CD4-positive, alpha-beta T cell treated with Interleukin-4 for 4 hours (primary cell): ENCODE measurements around the gene ATP5PD.

Experiments used
- DNase-seq: peaks from one replicate; pipeline ENCODE4 v3.0.0-alpha.2; 2020

The ATP5PD gene

GRCh38 chr17:75046407-75047289 is at the start of gene ATP5PD, which contains the start of gene KCTD2:
ATP5PD (minus strand) TSS chr17:75046969; CDS start chr17:75042650, 4,319 bp downstream.
KCTD2 (plus strand) TSS chr17:75047225; CDS start chr17:75047251, 26 bp downstream.
- peak; percentile 96 for DNase-seq

DNA sequence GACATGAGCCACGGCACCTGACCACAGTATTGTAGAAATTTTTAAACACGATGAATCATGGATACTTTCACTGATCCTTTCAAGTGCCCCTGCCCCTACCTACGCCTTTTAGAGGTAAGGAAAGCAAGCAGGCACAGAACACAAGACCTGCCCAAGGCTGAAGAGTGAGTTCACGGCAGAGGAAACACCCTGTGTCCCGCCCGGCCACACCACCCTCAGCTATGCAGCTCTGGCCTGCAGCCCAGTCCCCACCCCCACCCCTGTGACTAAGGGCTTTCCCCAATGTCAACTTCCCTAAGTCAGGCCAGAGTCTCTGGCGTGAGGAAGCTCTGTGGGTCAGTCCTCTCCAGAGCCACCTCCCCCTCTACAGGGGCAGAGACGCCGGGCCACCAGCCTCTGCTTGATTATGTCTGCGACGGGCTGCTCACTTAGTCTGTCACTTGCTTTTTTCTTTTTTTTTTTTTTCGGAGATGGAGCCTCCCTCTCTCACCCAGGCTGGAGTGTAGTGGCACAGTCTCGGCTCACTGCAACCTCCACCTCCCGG is 49.4 kb upstream of the ATP5PD start:
- no peak for DNase-seq

- DNase-seq = no peak
These were observed 48.2 kb upstream of the ATP5PD start for GRCh38 chr17:75094871-75095399.

DNA sequence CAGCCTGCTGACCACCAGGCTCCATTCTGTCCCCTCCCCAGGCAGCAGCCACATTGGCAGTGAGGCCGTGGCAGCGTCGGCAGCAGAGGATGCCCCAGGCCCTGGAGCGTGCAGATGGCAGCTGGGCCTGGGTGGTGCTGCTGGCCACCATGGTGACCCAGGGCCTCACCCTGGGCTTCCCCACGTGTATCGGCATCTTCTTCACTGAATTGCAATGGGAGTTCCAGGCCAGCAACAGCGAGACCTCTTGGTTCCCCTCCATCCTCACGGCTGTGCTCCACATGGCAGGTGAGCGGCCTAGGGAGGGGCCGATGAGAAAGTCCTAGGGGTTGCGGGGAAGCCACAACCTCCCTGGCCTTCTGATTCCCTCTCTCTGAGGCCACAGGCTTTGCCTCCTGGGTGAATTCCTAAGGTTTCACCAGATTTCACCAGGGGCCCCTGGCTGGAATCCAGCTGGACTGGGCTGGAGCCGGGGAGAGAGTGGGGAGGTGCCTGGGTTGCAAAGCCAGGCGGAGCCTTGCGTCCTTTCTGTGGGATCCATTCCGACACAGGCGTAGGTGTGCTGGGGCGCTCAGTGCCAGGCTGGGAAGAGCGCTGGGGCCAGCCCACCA is 46.9 kb upstream of the ATP5PD start:
- DNase-seq = no peak

GRCh38 chr17:75091855-75092327 is 45.1 kb upstream of the ATP5PD start:
- no peak for DNase-seq

GRCh38 chr17:75090871-75091854 is 44.4 kb upstream of the ATP5PD start:
- DNase-seq = no peak

DNA sequence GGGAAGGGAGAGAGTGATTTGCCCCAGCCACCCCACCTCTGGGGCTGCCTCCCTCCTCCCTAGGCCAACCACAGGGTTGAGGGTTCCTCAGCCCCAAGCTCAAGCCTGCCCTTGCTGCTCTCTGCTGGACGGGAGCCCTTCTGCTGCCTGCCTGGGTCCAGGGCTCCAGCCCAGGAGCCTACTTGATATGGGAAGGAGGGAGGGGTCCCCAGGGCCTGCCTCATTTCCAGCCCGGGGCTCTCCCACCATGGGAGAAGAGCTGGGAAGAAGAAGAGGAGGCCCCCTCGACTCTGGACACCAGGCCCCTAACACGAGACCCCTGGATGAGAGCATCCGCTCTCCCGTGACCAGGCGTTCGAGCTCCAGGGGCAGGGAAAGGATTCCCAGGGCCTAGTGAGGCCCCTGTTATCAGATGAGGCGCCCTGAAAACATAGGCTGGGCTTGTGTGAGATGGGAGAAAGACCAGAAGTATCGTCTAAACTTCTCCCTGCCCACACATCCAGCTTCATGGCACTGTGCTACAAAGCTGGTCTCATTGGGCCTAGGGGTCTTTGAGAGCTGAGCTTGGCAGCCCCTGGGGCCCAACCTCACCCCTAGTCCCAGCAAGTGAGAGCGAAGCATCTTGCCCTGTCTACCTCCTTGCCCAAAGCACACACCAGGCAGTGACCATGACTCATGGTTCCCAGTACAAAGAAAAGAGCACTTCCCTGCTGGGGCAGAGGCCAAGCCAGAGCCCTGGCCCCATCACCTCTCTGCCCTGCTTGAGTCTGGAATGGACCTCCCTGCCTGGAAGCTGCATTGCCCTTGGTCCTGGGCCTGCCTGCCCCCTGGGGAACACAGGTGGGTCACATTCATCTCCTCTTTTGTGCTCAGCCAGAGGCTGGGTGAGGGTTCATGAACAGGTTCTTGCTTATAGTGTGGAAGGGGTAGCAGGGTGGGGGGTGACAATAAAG is 42.0 kb upstream of the ATP5PD start:
- no peak for DNase-seq

- DNase-seq = peak; percentile 33
These were observed 41.0 kb upstream of the ATP5PD start, which contains the start of gene SLC16A5 for GRCh38 chr17:75087558-75088453. SLC16A5 (plus strand) TSS chr17:75087954; CDS start chr17:75093637, 5,683 bp downstream.

GRCh38 chr17:75087182-75087557 is 40.4 kb upstream of the ATP5PD start:
- no peak for DNase-seq

DNA sequence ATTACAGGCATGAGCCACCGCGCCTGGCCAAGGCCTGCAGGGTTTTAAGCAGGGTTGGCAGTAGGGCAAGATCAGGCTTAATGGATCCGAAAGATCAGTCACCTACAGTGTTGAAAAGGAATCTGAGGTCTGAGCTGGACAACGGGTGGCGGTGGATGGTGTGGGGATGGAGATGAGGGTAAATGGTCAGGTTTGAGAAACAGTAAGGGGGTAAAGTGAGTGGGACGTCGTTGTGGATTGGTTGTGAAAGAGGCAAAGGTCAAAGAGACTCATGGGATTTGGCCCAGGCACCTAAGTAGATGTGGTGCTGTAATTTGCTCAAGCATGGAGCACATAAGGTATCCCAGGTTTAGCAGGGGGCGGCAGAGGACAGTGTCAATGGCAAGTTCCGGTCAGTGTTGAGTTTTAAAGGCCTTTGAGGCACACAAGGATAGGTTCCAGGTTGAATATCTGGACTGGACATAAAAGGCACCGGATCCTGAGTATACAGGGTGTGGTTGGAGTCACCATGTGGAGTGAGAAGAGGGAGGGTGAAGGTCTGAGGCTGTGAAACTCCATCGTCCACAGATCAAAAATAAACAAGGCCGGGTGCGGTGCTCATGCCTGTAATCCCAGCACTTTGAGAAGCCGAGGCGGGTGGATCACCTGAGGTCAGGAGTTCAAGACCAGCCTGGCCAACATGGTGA is 39.9 kb upstream of the ATP5PD start:
- no peak for DNase-seq

- DNase-seq = no peak
These were observed 37.4 kb upstream of the ATP5PD start for GRCh38 chr17:75084039-75084660.

GRCh38 chr17:75082683-75083082 is 35.9 kb upstream of the ATP5PD start:
- no peak for DNase-seq

DNA sequence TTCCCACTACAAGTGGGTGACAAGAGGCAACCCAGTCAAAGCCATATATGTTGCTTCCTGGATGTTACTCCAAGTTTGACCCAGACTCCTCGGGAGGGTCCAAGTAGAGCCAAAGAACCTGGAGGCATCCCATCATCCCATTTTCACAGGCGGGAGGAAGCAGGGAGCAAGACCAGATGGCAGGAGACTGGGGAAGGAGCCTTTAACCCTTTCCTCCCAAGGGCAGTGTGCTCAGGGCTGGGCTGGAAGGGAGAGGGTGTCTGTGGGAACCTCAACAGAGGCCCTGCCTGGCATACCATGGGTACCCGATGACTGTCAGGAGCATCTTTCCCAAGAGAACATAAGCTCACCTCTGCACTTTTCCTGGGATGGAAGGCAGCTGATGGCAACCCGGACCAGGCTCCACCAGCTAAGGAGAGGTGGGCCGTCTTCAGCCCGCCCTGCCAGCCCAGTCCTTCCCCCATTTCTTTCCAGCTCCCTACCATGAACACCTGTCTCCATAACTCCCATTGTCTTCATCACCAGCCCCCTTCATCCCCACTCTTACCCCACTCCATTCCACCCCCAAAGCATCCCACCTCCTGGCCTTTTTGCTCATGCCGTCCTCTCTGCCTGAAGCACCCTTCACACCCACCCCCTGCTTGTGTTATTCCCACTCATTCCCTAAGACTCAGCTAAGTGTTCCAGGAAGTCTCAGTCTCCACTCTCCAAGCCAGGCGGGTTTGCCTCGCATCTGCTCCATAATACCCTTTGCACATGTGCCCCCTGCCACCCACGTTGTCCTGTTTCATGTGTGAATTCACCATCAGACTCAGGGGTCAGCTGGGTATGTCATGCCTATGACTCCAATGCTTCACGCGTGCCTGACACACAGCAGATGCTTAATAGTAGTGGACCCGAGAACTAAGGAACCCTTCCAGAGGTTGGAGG is 35.1 kb upstream of the ATP5PD start:
- DNase-seq = no peak

DNA sequence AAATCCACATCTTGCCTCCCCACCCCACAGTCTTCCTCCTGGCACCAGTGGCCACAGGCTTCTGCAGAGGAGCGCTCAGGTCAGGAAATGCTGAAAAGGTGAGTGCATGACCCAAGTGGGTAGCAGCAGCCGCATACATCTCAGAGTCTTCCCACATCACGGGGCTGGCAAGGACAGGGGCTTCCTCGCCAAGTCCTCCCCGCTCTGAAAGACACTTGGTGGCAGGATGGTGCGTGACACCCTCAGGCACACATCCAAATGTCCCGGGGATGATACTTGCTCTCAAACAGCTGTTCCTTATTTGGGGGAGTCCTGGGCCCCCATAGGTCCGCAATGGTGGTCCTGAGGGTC is 32.2 kb upstream of the ATP5PD start:
- no peak for DNase-seq

DNA sequence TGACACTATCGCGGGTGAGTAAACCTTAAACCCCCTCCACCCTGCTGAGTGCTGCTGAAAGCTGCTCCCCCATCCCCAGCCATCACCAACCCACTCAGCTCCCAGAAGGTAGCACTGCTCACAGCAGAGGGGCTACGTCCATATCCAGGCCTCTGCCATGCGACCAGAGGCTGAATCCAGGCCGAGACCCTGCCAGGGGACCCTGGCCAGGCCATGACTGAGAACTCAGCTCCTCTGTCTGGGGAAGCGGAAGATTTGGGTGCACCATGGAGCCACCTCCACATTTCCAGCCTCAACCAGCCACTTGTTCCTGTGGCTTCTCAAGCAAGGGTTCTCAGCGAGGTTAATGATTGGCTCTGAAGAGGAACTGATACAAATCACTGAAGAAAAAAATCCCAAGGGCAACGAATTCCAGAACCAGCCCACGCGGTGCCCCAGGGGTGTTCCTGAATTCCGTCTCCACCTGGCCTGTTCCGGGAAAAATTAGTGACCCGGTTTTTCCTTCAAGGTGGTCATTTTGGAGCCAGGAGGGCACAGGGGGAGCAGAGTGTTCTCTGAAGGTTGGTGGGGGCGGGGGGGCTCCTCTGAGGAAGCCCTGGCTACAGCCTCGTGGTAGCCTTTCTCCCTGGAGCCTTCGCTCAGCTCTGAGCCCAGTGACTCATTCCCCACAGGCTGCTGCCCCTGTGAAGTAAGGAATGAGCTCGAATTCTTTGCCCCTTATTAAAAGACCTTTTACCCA is 31.7 kb upstream of the ATP5PD start:
- no peak for DNase-seq

GRCh38 chr17:75077496-75078283 is 30.9 kb upstream of the ATP5PD start:
- DNase-seq = peak; percentile 55
